ENCODE data around the gene CLECL1.
"Not testable (repeated sequence)": the region's sequence is repeated elsewhere in the genome, so short reads cannot be mapped to it uniquely, and the experiment has no call there.

CLECL1 gene

GRCh38 chr12:9700606-9700956 is 32.3 kb downstream of the CLECL1 start:
- Histone ChIP-seq H3K4me3 (no peak overlapping the region), H3K27ac (no peak overlapping the region)

- Histone ChIP-seq H3K27ac (no peak overlapping the region), H3K4me3 (no peak overlapping the region)
These were observed 32.8 kb downstream of the CLECL1 start for GRCh38 chr12:9699898-9700605.

GRCh38 chr12:9699269-9699897 is 33.5 kb downstream of the CLECL1 start:
- Histone ChIP-seq H3K27ac (peak overlapping the region in 1 of 21 experiments; percentile 22), H3K4me3 (no peak overlapping the region)

GRCh38 chr12:9698681-9699080 is 34.2 kb downstream of the CLECL1 start:
- H3K27ac ChIP-seq, result no peak overlapping the region

GRCh38 chr12:9697619-9698018 is 35.3 kb downstream of the CLECL1 start:
- Histone ChIP-seq H3K4me3 (no peak overlapping the region), H3K27ac (no peak overlapping the region)

More at GRCh38 chr12:9698681-9699080, 34.2 kb downstream of the CLECL1 start:
- H3K4me3 ChIP-seq, result no peak overlapping the region

GRCh38 chr12:9695661-9696060 is 37.2 kb downstream of the CLECL1 start:
- not testable (repeated sequence) for H3K27ac ChIP-seq

GRCh38 chr12:9695150-9695549 is 37.7 kb downstream of the CLECL1 start:
- not testable (repeated sequence) for H3K27ac ChIP-seq, H3K4me3 ChIP-seq

More at GRCh38 chr12:9695661-9696060, 37.2 kb downstream of the CLECL1 start:
- H3K4me3 ChIP-seq, result not testable (repeated sequence)

GRCh38 chr12:9694241-9694640 is 38.7 kb downstream of the CLECL1 start:
- Histone ChIP-seq H3K4me3 (no peak overlapping the region), H3K27ac (no peak overlapping the region)

GRCh38 chr12:9692909-9693308 is 40.0 kb downstream of the CLECL1 start:
- Histone ChIP-seq H3K27ac (no peak overlapping the region), H3K4me3 (no peak overlapping the region)

- Histone ChIP-seq H3K4me3 (no peak overlapping the region), H3K27ac (no peak overlapping the region)
These were observed 45.7 kb downstream of the CLECL1 start for GRCh38 chr12:9687228-9687627.

- H3K27ac ChIP-seq, result peak overlapping the region in 5 of 21 experiments; percentile 12 to 33 (median 17)
- no peak overlapping the region for H3K4me3 ChIP-seq
These were observed 47.0 kb downstream of the CLECL1 start for GRCh38 chr12:9685915-9686314.

GRCh38 chr12:9685366-9685765 is 47.5 kb downstream of the CLECL1 start:
- peak overlapping the region in 5 of 21 experiments; percentile 16 to 33 (median 25) for H3K27ac ChIP-seq
- H3K4me3 ChIP-seq, result not testable (repeated sequence)

- not testable (repeated sequence) for H3K27ac ChIP-seq, H3K4me3 ChIP-seq
These were observed 49.9 kb downstream of the CLECL1 start for GRCh38 chr12:9682949-9683348.

GRCh38 chr12:9682508-9682907 is 50.4 kb downstream of the CLECL1 start:
- H3K27ac ChIP-seq, H3K4me3 ChIP-seq: not testable (repeated sequence)

GRCh38 chr12:9674226-9674590 is 58.7 kb downstream of the CLECL1 start:
- Histone ChIP-seq H3K4me3 (no peak overlapping the region), H3K27ac (peak overlapping the region in 14 of 21 experiments; percentile 21 to 84 (median 70))

- Histone ChIP-seq H3K27ac (peak overlapping the region in 17 of 21 experiments; percentile 21 to 84 (median 66)), H3K4me3 (peak overlapping the region in 2 of 7 experiments; percentile 5 to 16)
These were observed 59.3 kb downstream of the CLECL1 start for GRCh38 chr12:9673404-9674225.

Measured in skin epidermis (tissue), 12 donors.